ENCODE measurements around the gene ANKRD12.
A peak's percentile ranks its signal among the peaks of the same experiment; 100 is the strongest.
"Not testable (repeated sequence)": the region's sequence is repeated elsewhere in the genome, so short reads cannot be mapped to it uniquely, and the experiment has no call there.

ANKRD12 gene

DNA sequence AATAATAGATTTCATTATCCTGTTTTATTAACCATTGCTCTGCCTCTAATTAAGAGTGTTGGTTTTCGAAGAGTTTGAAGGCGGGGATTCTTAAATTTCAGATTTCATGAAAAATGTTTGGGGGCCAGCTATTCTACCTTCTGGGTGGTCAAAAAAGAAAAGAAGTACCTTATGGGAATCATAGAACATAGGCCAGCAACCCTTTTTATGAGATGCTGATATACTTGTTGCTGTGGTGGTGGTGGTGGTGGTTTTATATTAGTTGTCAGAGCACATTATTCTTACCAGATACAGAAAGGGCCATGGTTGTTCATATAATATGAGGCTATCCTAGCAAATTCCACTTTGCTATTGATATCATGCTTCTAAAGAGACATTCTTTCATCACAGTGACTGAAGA, 4.4 kb downstream of the ANKRD12 start:
- no peak for DNase-seq

DNA sequence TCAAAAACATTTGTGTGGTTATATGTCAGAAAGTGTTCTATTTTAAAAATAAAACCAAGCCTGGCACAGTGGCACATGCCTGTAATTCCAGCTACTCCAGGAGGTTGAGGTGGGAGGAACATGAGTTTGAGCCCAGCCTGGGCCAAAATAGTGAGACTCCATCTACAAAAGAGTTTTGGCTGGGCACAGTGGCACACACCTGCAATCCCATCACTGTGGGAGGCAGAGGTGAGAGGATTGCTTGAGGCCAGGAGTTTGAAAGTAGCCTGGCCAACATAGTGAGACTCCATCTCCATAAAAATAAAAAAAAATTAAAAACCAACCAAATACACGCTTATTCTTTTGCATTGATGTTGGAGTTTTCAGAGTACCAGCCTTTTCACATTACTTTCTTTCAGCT, 9.6 kb downstream of the ANKRD12 start:
- DNase-seq = no peak

GRCh38 chr18:9147440-9148202, 11.0 kb downstream of the ANKRD12 start:
- DNase-seq = peak in 15 of 56 donors; percentile 1 to 65 (median 14)

GRCh38 chr18:9148203-9148552, 11.6 kb downstream of the ANKRD12 start:
- DNase-seq = no peak

DNA sequence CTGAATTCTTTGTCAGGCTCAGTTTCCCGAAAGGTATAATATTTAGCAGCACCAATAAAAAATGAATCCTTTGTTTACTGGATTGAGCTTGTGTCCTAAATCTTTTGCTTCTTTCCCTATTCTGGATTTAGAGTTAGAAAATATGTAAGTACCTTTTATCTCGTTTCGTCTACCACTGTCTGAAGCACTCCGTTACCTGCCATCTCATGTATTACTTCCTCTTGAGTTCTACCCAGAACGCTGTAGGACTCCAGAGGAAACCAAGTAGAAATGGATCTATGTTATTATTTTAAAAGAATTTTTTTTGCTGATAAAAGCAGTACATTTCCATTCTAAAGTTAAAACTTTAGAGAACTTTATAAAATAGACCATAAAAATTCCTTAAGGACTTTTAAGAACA, 13.5 kb downstream of the ANKRD12 start:
- no peak for DNase-seq

DNA sequence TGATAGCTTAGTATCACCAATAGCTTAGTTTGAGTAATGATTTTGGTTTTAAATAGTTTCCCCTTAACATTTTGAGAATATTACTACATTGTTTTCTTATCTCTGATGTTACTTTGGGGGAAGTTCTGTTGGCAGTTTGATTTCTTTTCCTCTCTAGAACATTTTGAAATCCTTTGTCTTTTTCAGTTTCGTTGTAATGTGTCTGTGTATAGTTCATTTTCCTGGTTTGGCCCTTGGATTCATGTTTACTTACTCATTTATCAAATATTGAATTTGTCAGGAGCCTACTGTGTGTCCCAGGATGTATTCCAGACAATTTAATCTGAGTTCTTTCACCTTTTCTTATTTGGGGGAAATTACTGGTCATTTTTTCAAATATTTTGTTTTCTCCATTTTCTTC, 16.7 kb downstream of the ANKRD12 start:
- no peak for DNase-seq

GRCh38 chr18:9156604-9157249, 20.1 kb downstream of the ANKRD12 start:
- no peak for DNase-seq

GRCh38 chr18:9157806-9158205, 21.2 kb downstream of the ANKRD12 start:
- no peak for DNase-seq

- DNase-seq = no peak
Observed at GRCh38 chr18:9160014-9160413, 23.4 kb downstream of the ANKRD12 start.

DNA sequence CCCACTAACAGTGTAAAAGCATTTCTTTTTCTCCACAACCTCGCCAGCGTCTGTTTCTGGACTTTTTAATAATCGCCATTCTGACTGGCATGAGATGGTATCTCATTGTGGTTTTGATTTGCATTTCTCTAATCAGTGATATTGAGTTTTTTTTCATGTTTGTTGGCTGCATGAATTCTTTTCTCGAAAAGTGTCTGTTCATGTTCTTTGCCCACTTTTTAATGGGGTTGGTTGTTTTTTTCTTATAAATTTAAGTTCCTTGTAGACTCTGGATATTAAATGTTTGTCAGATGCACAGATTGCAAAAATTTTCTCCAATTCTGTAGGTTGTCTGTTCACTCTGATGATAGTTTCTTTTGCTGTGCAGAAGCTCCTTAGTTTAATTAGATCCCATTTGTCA, 26.1 kb downstream of the ANKRD12 start:
- DNase-seq = not testable (repeated sequence)

DNA sequence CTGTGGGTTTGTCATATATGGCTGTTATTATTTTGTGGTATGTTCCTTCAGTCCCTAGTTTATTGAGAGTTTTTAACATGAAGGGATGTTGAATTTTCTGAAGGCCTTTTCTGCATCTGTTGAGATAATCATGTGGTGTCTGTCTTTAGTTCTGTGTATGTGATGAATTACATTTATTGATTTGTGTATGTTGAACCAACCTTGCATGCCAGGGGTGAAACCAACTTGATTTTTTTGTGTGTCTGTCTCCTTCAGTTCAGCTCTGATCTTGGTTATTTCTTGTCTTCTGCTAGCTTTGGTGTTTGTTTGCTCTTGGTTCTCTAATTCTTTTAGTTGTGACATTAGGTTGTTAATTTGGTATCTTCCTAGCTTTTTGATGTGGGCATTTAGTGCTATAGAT, 27.6 kb downstream of the ANKRD12 start:
- DNase-seq = not testable (repeated sequence)

GRCh38 chr18:9165883-9166282, 29.3 kb downstream of the ANKRD12 start:
- DNase-seq = not testable (repeated sequence)

DNA sequence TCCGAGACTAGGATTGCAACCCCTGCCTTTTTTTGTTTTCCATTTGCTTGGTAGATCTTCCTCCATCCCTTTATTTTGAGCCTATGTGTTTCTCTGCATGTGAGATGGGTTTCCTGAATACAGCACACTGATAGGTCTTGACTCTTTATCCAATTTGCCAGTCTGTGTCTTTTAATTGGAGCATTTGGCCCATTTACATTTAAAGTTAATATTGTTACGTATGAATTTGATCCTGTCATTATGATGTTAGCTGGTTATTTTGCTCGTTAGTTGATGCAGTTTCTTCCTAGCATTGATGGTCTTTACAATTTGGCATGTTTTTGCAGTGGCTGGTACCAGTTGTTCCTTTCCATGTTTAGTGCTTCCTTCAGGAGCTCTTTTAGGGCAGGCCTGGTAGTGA, 32.9 kb downstream of the ANKRD12 start:
- not testable (repeated sequence) for DNase-seq

- not testable (repeated sequence) for DNase-seq
Observed at GRCh38 chr18:9171919-9172318, 35.3 kb downstream of the ANKRD12 start.

- no peak for DNase-seq
Observed at GRCh38 chr18:9172506-9173127, 36.0 kb downstream of the ANKRD12 start.

DNA sequence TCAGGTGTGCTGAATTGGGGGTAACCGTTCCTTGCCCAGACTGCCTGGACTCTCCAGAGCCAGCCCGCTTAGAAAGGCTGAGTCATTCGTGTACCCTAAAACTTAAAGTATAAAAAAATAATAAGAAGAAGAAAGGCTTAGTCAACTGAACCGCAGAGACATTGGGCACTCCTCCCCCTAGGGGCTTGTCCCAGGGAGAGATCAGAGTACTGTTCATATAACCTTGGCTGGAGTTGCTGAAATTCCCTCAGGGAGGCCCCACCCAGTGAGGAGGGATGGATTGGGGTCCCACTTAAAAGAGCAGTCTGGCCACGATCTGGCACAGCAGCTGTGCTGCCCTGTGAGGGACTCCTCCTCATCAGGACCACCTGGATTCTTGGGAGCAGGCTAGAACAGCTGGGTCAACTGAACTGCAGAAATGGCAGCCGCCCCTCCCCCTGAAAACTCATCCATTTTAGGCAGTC, 37.2 kb downstream of the ANKRD12 start:
- DNase-seq = no peak

GRCh38 chr18:9174302-9174701, 37.7 kb downstream of the ANKRD12 start:
- no peak for DNase-seq

GRCh38 chr18:9175115-9175514, 38.5 kb downstream of the ANKRD12 start:
- DNase-seq = no peak

DNA sequence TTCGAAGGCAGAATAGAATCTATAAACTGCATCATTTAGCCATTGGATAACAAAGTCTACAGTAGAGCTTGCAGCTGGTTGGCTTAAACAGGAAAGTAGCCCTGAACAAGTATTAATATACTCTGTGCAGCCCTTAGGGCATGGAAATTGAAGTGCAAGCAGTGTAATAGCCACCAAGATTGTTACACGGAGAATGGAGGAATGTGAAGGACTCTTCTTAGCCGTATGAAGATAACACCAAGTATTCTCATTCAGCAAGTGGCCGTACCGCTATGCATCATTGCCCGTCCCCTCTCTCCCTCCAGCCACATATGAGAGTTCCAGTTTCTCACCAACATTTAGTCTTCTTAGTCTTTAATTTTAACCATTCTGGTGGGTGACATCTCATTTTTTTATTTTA, 40.5 kb downstream of the ANKRD12 start:
- no peak for DNase-seq

DNA sequence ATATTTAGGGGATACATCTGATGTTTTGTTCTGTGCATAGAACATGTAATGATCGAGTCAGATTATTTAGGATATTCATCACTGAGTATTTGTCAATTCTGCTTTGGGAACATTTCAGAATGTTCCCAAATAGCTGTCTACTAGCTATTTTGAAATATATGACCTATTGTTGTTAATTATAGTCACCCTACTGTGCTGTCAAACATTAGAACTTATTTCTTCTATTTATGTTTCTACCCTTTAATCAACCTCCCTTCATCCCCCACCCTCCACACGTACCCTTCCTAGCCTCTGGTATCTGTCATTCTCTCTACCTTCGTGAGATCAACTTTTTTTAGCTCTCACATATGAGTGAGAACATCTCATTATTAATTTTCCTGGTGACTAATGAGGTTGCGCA, 40.9 kb downstream of the ANKRD12 start:
- DNase-seq = no peak

GRCh38 chr18:9178557-9178956, 42.0 kb downstream of the ANKRD12 start:
- DNase-seq = no peak

DNA sequence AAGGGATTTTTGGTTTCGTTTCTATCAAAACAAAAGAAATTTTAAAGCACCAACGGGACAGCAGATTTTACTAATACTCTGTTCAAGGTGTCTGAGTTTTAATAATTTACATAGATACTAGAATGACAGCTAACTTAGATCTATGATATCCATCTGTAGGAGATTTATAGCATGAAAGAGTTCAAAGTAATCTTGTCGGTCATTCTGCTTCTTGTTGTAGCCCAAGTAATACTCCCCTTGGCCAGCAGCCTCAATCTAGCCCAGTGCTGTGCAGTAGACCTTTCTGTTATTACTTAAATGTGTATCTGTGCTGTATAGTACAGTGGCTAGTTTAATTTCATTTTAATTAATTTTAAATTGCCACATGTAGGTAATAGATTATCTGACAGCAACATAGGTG, 44.7 kb downstream of the ANKRD12 start:
- no peak for DNase-seq

Measured in amygdala (tissue), 56 donors.